Adrenal gland (tissue), 5 donors: ENCODE data around the gene LRRC36.

Experiments used
- CTCF ChIP-seq, 6 experiments: fragments of 450-650 bp in 4 of 6; fragments of 200-600 bp in 2 of 6; sonication (generic) in 1 of 6; IDR thresholded peaks; 1 replicate in 5 of 6; 2 replicates in 1 of 6; pipeline versions ENCODE4 v1.5.1 to v1.8.0; 2016 to 2021; ENCODE audit warnings: antibody characterized with exemption in 6 of 6, mild to moderate bottlenecking in 2 of 6, moderate library complexity in 1 of 6
- POLR2A ChIP-seq, 2 donors: fragments of 450-650 bp; IDR thresholded peaks; one replicate each; pipeline ENCODE4 v1.6.1; 2017; ENCODE audit warnings: antibody characterized with exemption in 2 of 2, mild to moderate bottlenecking in 2 of 2, moderate library complexity in 1 of 2
- donor health status: DM: no; HTN: no; CAD: no.

- TF ChIP-seq CTCF (IDR thresholded peaks at IDR 0.05), result no peak
- no peak for TF ChIP-seq POLR2A (IDR thresholded peaks at IDR 0.05)
Measured at GRCh38 chr16:67294938-67295361, 31.7 kb upstream of the LRRC36 start.
